Smooth muscle cell (in vitro differentiated cells): ENCODE results near the gene BAIAP2. TPM values are rescaled to one million over a fixed set of nuclear protein-coding genes. Genes with fewer than 3 reads are reported as not detected.

Experiments
- DNase-seq: peaks from one replicate; lab custom pipeline; 2025; ENCODE audit not compliant: unreplicated experiment; lab: John Stamatoyannopoulos, UW
- H2AFZ ChIP-seq: fragments of 200-600 bp; sonication (generic); 2 replicates; pipeline ENCODE4 v1.6.0; 2016; ENCODE audit warnings: antibody characterized with exemption, low read depth, mild to moderate bottlenecking
- H3F3A ChIP-seq: fragments of 200-600 bp; sonication (generic); 2 replicates; pipeline ENCODE4 v1.6.0; 2017; ENCODE audit warnings: antibody characterized with exemption, low read depth
- H3K27ac ChIP-seq: fragments of 200-600 bp; sonication (generic); 2 replicates; pipeline ENCODE4 v1.5.1; 2016; ENCODE audit warnings: low read depth, mild to moderate bottlenecking
- H3K27me3 ChIP-seq: fragments of 200-600 bp; sonication (generic); 2 replicates; pipeline ENCODE4 v1.6.1; 2016; ENCODE audit warnings: low read depth, mild to moderate bottlenecking
- H3K36me3 ChIP-seq: fragments of 200-600 bp; sonication (generic); 2 replicates; pipeline ENCODE4 v1.5.1; 2016; ENCODE audit warnings: low read depth
- H3K4me1 ChIP-seq: fragments of 200-600 bp; sonication (generic); 2 replicates; pipeline ENCODE4 v1.5.1; 2016; ENCODE audit warnings: low read depth
- H3K4me2 ChIP-seq: fragments of 200-600 bp; sonication (generic); 2 replicates; pipeline ENCODE4 v1.6.0; 2016; ENCODE audit warnings: mild to moderate bottlenecking
- H3K4me3 ChIP-seq: fragments of 200-600 bp; sonication (generic); 2 replicates; pipeline ENCODE4 v1.5.1; 2016; ENCODE audit warnings: mild to moderate bottlenecking
- H3K79me2 ChIP-seq: fragments of 200-600 bp; sonication (generic); 2 replicates; pipeline ENCODE4 v1.6.0; 2016; ENCODE audit warnings: low read depth, mild to moderate bottlenecking
- H3K9ac ChIP-seq: fragments of 200-600 bp; sonication (generic); 2 replicates; pipeline ENCODE4 v1.6.0; 2016; ENCODE audit warnings: low read depth
- H3K9me3 ChIP-seq: fragments of 200-600 bp; sonication (generic); replicated peaks from 2 replicates; pipeline ENCODE4 v1.5.1; 2016; ENCODE audit warnings: low read depth
- H4K20me1 ChIP-seq: fragments of 200-600 bp; sonication (generic); 2 replicates; pipeline ENCODE4 v1.6.0; 2016; ENCODE audit warnings: low read depth
- WGBS: methylation state at CpG from one replicate; pipeline ENCODE4 v1.1.7; 2016; ENCODE audit warnings: low lambda C conversion rate; 5-methylcytosine and 5-hydroxymethylcytosine counted together
- polyA plus RNA-seq: library from polyadenylated mRNA; unstranded; fragments of >200 nt; fragmentation: Nextera tagmentation; extraction: Ambion mirVana; gene quantifications from 2 replicates; pipeline ENCODE4 v1.2.1, GENCODE V29; 2016
- total RNA-seq: library from RNA; depleted of rRNA; stranded (reverse); fragments of >200 nt; gene quantifications from 2 replicates; pipeline ENCODE4 v1.2.3, GENCODE V29; 2014
- TF ChIP-seq, protein P1 (sequence below): fragments of 200-600 bp; sonication (generic); IDR thresholded peaks from 2 replicates; pipeline ENCODE4 v1.5.1; 2017; ENCODE audit warnings: borderline replicate concordance, mild to moderate bottlenecking, antibody characterized with exemption; ENCODE audit not compliant: insufficient read depth, poor library complexity, severe bottlenecking

Gene BAIAP2
- total and polyA plus RNA-seq, 2 experiments from 2014 or later, result 26.6 to 41.9 TPM

DNA sequence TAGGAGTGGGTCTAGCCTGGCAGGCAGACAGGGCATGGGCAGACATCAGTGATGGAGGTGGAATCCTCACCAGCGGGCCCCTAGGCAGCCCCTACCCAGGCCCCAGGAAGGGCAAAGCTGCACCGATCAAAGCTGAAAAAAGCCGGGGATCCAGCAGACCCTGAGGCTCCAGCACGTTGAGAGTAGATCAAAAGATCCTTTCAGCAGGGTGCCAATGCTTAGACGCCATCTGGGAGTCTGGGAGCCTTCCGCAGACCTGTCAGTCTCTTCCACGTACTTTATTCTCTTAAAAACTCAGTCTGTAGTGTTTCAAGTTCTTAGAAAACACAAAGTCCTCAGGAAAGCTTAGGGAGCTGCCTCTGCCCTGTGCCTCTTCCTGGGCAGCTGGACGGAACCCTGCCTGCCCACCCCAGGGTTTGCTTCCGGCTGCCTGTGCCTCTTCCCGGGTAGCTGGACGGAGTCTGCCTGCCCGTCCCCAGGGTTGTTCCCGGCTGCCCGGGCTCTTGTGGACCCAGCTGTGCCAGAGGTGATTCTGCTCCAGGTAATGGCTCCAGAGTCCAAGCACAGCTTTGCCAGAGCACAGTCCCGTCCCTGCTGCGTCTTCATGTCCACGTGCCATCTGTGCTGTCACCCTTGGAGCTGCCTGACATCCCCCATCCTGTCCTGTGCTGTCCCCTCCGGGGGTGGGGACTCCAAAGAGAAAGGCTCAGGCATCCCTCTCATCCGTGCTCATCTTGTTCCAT, 79.6 kb downstream of the BAIAP2 start:
- Histone ChIP-seq H3K4me2 (no peak overlapping the region), H3K36me3 (no peaks in the 10 kb centered on the region), H3F3A (no peaks in the 10 kb centered on the region), H3K9me3 (no peaks in the 10 kb centered on the region), H2AFZ (no peak overlapping the region), H3K4me3 (no peak overlapping the region), H3K79me2 (no peaks in the 10 kb centered on the region), H3K9ac (no peak overlapping the region), H3K27ac (no peak overlapping the region), H3K4me1 (no peaks in the 10 kb centered on the region), H3K27me3 (no peaks in the 10 kb centered on the region), H4K20me1 (peaks cover 18% of the 10 kb centered on the region)
- WGBS, result 87% methylated on average over 19 of the region's 19 CpGs
- TF ChIP-seq, protein P1, sequence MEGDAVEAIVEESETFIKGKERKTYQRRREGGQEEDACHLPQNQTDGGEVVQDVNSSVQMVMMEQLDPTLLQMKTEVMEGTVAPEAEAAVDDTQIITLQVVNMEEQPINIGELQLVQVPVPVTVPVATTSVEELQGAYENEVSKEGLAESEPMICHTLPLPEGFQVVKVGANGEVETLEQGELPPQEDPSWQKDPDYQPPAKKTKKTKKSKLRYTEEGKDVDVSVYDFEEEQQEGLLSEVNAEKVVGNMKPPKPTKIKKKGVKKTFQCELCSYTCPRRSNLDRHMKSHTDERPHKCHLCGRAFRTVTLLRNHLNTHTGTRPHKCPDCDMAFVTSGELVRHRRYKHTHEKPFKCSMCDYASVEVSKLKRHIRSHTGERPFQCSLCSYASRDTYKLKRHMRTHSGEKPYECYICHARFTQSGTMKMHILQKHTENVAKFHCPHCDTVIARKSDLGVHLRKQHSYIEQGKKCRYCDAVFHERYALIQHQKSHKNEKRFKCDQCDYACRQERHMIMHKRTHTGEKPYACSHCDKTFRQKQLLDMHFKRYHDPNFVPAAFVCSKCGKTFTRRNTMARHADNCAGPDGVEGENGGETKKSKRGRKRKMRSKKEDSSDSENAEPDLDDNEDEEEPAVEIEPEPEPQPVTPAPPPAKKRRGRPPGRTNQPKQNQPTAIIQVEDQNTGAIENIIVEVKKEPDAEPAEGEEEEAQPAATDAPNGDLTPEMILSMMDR, result no peak
- no peak for DNase-seq

DNA sequence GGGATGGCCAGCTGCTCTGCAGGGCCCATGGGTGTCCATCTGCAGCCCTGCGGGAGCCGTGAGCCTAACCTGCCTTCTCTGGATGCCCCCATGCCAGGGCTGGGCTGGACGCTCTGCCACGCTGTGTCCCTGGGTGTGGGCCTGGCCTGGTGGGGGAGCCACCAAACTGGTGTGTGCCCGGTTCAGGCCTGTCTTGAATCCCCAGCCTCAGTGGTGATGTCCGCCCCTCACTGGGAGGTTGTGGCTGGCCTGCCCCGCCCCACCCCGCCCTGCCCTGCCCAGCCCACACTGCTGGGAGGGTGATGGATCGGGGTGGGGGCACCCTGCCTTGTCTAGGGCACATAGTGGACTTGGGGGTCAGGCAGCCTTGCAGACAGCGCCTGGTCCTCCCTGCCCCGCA, 80.3 kb downstream of the BAIAP2 start:
- TF ChIP-seq, protein P1, result no peak
- H3K4me3 ChIP-seq, result no peak overlapping the region
- H3K27ac ChIP-seq, result no peak overlapping the region
- no peaks in the 10 kb centered on the region for H3K79me2 ChIP-seq
- H3K36me3 ChIP-seq, result no peaks in the 10 kb centered on the region
- no peak overlapping the region for H3K9ac ChIP-seq
- no peaks in the 10 kb centered on the region for H3K9me3 ChIP-seq
- no peak overlapping the region for H3K4me2 ChIP-seq
- H3F3A ChIP-seq, result no peaks in the 10 kb centered on the region
- no peak overlapping the region for H2AFZ ChIP-seq
- H3K27me3 ChIP-seq, result no peaks in the 10 kb centered on the region
- H3K4me1 ChIP-seq, result no peaks in the 10 kb centered on the region
- 100% methylated on average over 2 of the region's 11 CpGs for WGBS
- H4K20me1 ChIP-seq, result peaks cover 12% of the 10 kb centered on the region
- DNase-seq, result no peak

DNA sequence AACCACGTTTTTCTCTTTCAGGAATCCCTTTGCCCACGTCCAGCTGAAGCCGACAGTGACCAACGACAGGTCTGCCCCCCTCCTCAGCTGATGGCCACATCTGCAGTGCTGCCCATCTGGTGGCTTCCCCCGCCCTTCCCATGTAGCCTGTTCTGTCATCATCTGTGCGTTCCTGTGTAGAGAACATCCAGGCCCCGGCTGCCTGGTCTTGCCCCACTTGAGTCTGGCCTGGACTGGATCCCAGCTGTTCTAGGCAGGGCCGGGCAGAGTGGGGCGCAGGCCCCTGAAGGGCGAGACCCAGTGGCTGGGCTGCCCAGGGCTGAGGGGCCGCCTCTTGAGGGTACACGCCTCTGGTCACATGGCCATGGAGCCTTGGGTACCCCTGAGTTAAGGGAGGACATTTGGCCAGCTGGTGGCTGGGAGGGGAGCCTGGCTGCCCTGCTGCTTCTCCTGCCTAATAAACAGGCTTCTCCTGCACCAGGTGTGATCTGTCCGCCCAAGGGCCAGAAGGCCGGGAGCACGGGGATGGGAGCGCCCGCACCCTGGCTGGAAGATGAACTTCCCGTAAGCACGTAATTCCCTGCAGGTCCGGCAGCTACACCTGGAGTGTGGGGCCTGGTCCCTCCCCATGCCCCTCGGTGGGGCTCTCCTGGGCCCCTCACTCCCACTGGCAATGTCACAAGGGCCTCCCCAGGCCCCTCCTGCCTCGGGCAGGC, 81.0 kb downstream of the BAIAP2 start:
- TF ChIP-seq, protein P1, result no peak
- WGBS, result 91% methylated on average over 22 of the region's 22 CpGs
- Histone ChIP-seq H3K36me3 (no peaks in the 10 kb centered on the region), H3F3A (no peaks in the 10 kb centered on the region), H4K20me1 (peaks cover 7% of the 10 kb centered on the region), H3K9ac (no peak overlapping the region), H3K79me2 (no peaks in the 10 kb centered on the region), H3K4me2 (no peak overlapping the region), H3K27ac (no peak overlapping the region), H3K9me3 (no peaks in the 10 kb centered on the region), H3K27me3 (no peaks in the 10 kb centered on the region), H2AFZ (no peak overlapping the region), H3K4me3 (no peak overlapping the region), H3K4me1 (no peaks in the 10 kb centered on the region)
- DNase-seq, result no peak

DNA sequence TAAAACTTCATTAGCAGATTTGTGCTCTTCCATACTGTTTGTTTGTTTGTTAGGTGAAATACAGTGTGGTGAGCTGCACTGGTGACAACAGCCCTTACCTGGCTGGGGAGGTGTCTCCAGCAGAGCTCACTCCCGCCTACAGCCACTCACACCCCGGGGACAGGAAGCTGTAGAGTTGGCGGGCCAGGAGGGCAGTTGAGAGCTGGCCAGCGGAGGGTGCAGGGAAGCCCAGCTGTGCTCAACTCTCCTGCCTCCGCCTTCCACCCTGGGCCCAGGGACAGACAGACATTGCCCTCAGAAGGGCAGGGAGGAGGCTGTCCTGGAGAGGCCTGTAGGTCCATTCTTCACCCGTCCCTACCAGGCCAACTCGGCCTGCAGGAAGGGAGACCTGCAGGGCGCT, 81.8 kb downstream of the BAIAP2 start:
- Histone ChIP-seq H3K79me2 (no peaks in the 10 kb centered on the region), H2AFZ (no peak overlapping the region), H3K4me1 (no peaks in the 10 kb centered on the region), H3K27ac (no peak overlapping the region), H3K36me3 (no peaks in the 10 kb centered on the region), H3K9me3 (no peaks in the 10 kb centered on the region), H3K27me3 (no peaks in the 10 kb centered on the region), H4K20me1 (no peaks in the 10 kb centered on the region), H3F3A (no peaks in the 10 kb centered on the region), H3K4me3 (no peak overlapping the region), H3K9ac (no peak overlapping the region), H3K4me2 (no peak overlapping the region)
- DNase-seq, result no peak
- WGBS, result 94% methylated on average over 8 of the region's 8 CpGs
- TF ChIP-seq, protein P1, result no peak
